IPS-NIHi7 (cell line): ENCODE results near the gene F11.
A peak's percentile ranks its signal among the peaks of the same experiment; 100 is the strongest.
"Not testable (repeated sequence)": the region's sequence is repeated elsewhere in the genome, so short reads cannot be mapped to it uniquely, and the experiment has no call there.

Experiments
- DNase-seq: peaks from one replicate; pipeline ENCODE4 v3.0.0; 2012; ENCODE audit warnings: mixed read lengths; ENCODE audit errors: extremely low spot score

F11 gene

DNA sequence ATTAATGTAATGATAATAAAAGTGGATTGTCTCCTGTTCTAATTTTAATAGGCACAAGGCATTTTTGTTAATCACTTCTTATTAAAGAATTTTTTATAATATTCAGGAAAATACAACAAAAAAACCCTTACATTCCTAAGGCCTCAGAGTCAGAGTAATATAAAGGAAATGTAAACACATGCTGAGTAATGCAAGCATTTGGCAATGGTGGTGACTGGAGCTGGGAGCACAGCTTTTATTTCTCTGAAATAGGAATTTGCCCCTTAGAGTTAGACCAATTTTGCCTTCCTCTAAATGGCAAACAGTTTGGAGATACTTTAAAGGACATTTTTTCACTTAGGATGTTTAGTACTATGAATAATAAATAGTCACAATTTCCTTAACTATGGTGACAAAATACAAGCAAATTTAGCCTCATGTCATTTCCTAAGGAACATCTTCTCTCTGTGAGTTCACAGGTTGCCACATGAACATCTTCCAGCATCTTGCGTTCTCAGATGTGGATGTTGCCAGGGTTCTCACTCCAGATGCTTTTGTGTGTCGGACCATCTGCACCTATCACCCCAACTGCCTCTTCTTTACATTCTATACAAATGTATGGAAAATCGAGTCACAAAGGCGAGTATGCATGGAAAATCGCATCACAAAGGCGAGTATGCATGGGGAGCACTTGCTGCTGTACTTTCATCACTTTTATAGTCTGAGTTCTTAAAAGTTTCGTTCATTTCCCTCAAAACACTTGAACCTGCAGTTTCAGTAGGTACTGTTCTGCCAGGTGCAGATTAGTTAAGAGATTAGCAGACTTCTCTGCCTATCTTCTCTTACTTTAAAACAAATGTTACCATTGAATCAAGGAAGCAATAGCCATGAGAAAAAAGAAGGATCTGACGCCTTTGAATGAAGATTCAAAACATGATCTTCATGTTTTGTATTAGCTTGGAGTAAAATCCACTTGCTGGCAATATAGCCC, 15.9 kb upstream of the F11 start:
- DNase-seq: peak; percentile 11

DNA sequence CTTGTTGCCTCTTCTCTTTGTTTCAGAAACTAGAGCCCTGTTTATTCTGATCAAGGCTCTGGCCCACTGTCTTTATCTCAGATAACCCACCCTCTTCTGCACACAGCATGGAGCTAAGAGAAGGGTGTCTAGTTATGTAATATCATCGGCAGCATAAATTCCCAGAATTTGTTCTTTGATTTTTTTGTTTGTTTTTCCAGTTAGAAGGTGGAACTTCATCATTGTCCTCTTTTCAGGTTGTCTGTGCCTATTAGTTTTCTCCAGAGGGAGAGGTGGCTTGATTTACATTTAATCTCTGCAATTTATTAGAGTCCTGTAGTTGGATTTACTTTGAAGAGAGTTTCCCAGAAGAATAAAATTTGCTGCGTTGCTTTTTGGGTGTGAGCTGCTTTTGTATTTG, 15.2 kb upstream of the F11 start:
- no peak for DNase-seq

DNA sequence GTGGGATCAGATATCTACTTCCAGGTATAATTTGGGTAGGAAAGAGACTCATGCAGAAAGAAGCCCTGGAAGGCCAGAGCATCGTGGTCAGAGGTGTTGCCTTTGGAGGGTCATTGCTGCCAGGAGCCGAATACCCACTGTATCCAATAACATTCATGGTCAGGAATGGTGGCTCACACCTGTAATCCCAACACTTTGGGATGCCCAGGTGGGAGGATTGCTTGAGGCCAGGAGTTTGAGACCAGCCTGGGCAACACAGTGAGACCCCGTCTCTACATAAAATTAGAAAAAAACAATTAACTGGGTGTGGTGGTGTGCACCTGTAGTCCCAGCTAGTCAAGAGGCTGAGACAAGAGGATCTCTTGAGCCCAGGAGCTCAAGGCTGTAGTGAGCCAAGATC, 10.9 kb upstream of the F11 start:
- DNase-seq: no peak

DNA sequence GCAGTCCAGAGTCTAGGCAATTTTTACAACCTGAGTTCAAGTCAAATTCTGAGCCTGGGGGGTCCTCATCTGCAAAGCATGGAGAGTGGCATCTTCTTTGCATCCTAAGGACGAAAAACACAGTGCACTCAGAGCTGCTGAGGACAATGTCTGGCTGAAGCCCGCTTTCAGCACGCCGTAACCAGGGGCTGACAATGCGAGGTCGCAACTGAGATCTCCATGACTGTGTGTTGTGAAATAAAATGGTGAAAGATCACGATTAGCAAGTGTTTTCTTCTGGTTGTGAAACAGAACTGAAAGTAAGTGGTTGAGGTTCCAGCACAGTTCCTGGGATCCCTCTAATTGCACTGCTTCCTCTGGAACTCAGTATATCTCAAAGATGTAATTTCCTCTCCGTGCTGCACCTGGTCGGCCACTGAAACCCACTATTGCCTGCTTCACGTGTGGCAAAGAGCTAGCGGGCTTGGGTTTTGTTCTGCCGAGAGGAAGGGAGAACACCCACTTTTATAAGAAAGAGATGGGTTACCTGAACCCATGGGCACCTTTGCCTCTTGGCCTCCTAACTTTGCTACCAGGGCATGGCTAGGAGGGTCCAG, 7.7 kb upstream of the F11 start:
- DNase-seq: no peak

DNA sequence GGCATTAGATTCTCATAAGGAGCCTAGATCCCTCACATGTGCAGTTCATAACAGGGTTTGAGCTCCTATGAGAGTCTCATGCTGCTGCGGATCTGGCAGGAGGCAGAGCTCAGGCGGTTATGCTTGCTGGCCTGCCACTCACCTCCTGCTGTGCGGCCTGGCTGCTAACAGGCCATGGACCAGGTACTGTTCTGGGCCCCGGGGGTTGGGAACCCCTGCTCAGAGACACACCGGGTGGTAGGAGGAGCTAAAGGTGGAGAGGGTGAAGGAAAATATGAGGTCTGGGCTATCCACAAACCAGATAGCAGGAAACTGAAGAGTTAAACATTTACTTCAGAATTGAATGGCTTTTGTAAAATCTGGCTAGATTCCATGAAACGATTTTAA, 5.9 kb upstream of the F11 start:
- DNase-seq: no peak

DNA sequence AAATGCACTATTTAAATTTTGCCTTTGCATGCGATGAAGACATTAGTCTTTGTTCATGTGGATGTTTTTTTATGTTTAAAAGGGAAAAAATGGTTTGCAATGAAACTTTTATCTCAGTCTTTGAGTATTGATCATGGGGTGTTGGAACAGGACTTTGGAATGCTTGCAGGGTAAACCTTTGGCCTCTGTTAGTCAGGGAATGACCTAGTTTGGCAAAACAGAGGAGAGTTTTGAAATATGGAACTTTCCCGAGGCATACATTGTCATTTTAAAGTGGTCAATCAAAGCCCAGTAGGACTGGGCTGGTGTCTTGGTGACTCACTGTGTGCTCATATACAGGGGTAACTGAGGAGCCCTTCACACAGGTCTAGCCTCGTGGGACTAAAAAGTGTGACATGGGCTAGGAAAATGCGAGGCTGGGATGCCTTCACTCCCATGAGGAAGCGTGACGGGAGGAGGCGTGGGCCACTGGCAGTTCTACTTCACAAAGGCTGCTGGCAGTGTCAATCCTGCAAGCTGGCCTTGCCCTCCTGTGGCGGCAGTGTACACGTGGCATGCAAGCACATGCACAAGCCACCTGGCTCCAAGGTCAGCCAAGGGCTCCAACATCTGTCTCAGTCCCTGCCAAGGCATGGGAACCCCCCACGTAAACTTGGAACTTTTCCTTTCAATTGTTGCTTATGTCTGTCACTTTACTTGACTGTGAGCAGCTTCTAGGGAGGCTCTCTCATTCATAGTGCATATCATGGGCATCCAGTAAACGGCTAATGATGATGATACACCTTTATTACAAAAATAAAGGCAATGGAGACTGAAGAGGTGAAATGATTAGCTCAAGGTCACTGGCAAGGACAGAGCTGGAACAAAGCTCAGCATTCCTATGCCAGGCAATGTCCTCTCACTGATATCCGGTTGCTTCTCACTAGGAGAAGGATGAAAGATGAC, 5.2 kb upstream of the F11 start:
- no peak for DNase-seq

DNA sequence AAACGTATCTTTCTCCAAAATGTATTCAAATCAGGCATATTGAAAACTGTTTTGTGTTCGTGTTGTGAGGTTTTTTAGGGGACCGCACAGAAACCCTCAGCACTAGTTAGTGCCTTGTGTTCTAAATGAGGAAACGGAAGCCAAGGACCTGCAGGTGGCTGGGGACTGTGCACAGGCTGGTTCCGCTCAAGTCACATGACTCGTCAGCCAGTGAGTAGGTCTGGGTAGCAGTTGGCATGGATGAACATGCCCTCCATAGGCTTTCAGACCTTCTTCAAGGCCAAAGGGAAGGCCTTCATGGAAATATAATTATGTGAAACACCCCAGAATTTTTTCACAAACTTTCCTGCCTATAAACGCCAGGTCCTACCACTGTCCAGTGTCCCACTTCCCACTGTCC, 1.3 kb upstream of the F11 start:
- no peak for DNase-seq

DNA sequence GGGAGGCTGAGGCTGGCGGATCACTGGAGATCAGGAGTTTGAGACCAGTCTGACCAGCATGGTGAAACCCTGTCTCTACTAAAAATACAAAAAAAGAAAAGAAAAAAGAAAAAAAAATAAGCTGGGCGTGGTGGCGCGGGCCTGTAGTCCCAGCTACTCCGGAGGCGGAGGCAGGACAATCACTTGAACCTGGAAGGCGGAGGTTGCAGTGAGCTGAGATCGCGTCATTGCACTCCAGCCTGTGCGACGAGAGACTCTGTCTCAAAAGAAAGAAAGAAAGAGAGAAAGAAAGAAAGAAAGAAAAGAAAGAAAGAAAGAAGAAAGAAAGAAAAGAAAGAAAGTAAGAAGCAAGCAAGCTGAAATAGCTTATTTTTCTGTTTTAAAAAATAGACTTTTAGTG, 739 bp upstream of the F11 start:
- not testable (repeated sequence) for DNase-seq

DNA sequence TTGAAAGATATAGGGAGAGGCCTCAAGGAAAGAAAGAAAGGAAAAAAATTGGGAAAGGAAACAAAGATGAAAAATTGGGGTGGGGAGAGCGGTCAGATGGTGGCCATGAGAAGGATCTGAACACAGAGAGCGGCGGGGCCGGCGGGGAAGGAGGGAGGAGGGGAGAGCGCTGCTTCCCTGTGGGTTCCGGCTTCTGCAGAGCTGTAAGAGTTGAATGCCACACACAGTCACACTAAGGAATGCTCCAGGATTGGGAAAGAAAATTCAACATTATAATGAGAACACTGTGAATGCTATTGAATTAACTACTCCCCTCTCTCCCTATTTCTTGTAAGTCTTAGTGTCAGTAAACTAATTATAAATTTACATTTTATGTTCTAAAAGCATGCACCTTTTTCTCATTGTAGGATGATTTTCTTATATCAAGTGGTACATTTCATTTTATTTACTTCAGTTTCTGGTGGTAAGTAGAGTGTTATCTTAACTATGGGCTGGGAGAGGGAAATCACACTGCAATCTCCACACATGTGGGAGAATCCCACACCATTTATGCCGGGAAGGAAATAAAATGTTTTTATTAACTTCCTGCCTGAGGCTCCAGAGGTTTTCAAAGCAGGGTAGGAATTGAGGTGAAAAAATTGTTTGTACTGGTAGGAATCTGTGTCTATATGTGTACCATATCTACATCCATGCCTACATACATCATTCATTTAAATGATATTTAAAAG, 904 bp downstream of the F11 start:
- DNase-seq: peak; percentile 61

DNA sequence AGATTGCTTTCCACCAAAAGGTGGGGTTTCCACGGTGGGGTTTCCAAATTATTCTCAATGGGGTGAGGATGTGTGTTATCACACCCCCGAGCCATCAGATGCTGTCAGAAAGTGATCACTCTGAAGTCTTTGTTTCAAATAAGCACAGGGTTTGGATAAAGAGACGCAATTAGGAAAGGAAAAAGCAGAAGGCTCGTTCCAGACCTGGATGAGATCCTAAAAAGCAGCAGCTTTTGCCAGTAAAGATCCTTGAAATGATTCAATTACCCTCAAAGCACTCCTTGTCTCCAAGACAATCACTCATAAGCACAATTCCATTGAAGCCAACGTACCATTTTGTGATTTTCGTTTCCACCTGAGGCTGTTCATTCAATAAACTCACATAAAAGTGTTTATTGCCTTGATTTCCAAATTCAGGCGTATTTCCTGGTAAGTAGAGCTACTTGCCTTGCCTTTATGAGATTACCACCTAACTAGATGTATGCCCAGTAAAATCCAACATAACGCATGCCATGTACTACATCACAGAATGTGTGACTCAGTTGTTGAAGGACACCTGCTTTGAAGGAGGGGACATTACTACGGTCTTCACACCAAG, 5.2 kb downstream of the F11 start:
- DNase-seq: no peak

DNA sequence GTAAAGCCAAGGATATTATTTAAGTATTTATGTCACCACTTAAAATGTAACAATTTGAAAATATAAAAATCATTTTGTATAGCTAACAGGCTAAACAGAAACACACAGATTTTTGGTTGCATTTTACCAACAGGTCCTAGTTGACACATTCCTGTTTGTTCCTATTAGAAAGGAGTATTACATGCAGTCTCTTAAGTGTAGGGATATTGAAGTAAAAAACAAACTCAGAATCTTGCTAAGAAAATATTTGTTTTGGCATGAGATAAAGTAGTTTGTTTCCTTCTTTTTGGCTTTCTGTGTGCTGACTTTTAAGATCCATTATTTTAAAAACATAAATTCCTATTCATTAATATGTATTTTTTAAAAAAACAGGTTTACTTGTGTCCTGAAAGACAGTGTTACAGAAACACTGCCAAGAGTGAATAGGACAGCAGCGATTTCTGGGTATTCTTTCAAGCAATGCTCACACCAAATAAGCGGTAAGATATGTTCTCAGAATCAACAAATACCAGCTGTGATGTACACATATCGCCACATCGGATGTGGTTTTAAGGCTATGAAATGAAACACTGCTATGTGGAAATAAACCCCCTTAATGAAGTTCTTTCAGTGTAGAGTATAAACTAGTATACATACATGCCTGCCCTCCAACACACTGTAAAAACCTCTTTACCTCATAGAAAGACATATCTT, 6.9 kb downstream of the F11 start:
- DNase-seq: no peak

DNA sequence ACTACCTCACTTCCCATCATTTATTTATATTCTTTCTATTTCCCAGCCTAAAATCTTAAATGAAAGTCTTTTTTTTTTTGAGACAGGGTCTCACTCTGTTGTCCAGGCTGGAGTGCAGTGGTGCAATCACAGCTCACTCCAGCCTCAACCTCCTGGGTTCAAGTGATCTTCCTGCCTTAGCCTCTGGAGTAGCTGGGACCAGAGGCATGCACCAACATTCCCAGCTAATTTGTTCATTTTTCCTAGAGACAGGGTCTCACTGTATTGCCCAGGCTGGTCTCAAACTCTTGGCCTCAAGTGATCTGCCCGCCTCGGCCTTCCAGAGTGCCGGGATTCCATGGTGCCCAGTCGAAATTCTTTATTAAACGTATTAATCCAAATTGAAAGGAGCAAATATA, 7.4 kb downstream of the F11 start:
- DNase-seq: not testable (repeated sequence)

DNA sequence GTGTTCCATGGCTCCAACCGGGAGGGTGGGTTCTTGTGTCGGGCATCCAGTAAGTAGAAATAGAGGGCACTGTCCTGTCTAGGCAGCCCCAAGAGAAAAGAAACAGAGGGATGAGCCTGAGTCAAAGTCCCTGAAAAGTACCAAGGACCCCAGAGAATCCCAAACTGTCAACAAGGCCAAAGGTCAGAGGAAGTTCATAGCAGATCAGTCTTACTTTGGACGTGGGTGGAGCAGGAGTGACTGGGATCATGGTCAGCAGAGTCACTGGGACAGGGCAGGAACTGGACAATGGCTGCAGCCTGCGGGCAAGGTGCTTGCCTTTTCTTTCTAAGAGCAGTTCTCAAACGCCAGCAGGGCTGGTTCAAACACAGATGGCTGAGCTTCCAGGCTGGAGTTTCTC, 17.3 kb downstream of the F11 start:
- no peak for DNase-seq

DNA sequence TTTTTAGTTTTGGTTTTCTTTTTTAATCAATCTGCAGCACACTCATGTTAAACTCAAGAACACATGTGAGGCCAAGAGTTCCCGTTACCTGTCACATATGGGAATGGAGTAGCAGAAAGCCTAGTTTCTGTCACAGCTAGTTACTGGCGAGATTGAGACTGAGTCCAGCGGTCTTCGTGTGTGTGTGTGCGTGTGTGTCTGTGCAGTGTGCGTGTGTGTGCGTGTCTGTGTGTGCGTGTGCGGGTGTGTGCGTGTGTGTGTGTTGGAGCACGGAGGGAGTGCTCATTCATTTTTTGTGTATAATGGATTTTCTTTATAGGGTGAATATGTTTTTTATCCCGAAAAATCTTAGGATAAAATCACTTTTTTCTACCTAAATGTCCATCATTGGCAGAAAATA, 19.2 kb downstream of the F11 start:
- DNase-seq: no peak

DNA sequence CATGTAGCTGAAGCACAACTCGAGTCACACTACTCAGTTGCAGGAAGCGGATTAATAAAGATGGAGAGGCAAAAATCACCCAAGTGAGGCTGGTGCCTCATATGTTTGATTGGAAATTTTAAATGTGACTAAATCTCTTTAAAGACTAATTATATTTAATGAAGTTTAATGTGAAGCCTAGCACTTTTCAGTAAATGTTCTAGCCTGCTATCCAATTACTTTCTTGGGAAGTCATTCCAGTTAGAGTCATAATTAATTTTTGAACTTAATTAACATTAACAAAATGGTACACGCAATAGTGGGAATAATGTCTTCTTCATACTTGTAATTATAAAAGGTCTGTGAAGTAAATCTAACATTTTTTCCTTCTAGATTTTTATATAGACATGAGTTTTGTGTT, 20.6 kb downstream of the F11 start:
- no peak for DNase-seq

DNA sequence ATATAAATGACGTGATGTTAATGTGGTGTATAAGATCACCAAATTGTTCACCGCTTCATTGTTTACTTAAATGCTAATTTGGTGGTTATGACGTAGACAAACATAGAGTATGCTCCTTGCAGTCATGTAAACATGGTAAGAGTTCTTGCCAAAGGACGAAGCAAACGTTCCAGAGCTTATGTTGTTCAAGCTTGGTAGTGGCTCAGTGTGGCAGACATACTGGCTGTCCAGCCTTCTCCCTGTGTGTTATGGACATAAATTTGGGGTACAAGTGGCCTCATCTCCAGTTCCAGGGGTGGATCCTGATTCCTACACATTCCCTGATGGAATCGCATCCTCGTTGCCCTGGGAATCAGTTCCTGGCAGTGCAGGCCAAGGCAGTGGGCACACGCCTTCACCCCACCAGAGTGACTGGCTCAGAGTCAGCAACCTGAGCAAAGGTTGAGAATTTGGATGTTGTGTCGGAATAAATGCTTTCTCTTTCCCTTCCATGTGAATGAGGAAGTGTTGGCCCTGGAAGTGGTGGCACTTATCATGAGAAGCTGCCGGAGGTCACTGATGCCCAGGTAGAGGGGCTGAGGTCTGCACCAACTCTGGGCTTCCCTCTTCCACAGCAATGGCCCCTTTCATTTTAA, 25.4 kb downstream of the F11 start:
- no peak for DNase-seq

DNA sequence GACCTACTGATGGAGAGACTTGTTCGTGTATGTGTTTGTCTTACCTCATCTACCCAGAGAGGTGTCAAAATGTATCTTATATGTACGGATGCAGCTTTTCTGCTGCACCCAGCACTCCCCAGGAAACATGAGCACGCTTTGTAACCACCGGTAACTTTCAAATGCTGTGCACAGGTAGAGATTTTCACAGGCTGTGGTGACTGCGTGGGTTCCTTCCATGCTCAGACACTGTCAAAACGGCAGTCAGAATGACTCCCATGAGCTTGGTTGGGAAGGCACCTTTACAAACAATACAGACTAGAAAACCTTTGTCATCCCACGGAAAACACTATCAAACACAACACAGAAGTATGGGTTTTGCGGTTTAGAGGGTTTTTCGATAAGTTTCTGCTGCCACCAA, 28.2 kb downstream of the F11 start:
- no peak for DNase-seq

DNA sequence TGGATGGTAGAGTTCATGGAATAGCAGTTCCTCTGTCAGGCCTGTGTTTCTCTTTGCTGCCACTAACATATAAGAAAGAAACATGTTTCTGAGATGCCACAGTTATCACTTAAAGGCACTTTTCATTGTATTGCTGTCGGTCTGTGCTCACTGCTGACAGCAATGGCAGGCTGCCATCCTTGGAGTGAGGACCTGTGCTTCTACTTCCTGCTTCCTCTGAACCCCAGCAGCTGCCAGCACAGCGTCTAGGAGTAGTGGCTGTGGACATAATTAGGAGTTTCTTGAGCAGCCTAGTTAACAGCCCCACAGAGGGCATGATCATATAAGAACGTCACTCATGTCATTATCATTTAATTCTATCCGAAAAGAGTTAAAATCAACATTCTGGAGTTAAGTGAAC, 30.5 kb downstream of the F11 start:
- no peak for DNase-seq

DNA sequence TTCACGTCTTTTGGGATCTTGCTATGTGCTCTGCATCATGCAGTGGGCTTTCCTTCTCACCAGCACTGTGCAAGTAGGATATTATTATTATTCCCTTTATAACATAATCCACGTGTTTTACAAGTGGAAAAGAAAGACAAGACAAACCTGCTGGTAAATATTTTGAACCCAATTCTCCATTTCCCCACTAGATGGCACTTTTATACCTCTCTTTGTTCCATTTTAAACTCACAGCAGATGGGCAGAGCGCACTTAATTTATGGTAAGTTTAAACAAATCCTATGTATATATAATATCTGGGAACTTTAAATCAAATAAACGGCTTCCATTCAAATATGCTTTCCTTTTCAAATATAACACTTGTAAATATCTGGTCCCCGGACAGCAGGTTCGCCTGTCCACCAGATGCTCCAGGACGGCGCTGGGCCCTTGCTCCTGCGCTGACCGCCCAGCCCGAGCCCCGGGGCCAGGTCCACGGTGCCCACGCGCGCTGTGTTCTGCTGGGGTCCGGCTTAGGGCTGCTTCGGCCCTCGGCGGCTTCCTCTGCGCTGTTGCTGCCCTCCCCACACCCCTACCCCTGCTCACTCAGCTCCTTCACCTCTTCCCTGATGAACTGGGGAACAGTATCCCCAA, 31.1 kb downstream of the F11 start:
- DNase-seq: peak; percentile 44
